Activated CD8-positive, alpha-beta memory T cell treated with anti-CD3 and anti-CD28 coated beads for 36 hours (primary cell): ENCODE results near the gene TRIM29. TPM values are rescaled to one million over a fixed set of nuclear protein-coding genes. Genes with fewer than 3 reads are reported as not detected.

ENCODE experiments used
- CTCF ChIA-PET: fragments of 350-600 bp; sonication (Branson Sonifier 250); formaldehyde crosslinking; loops from one replicate; lab custom pipeline; 2021; ENCODE audit warnings: antibody characterized with exemption; lab: Charles Lee
- POLR2A ChIA-PET: fragments of 350-600 bp; sonication (Branson Sonifier 250); formaldehyde crosslinking; loops from one replicate; lab custom pipeline; 2021; ENCODE audit warnings: antibody characterized with exemption; lab: Charles Lee
- total RNA-seq, 2 experiments: library from RNA; stranded (reverse); gene quantifications; one replicate each; pipeline ENCODE4 v1.2.3, GENCODE V29; 2021

The TRIM29 gene
- total RNA-seq, 2 experiments from 2014 or later = not detected

DNA sequence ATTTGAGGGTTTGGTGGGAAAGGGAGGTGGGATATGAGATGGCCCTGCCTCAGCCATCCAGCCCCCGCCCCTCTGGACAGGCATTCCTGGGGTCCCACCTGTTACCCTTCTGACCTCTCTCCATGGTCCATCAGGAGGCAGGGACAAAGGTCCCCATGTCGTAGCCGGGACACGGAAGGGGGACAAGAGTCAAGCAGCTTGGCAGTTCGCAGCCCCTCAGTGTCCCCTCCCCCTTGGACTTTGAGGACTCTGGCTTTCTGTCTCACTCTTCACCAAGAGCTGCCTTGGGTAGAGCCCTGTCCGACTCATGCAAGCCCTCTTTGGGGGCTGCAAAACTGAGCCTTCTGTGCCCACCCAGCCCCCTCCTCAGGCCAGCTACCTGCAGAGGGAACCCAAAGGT lies 30.2 kb downstream of the TRIM29 start:
- ChIA-PET CTCF (interaction anchor here (1.1 to 1.7 kb wide), 9 partner anchors 10 to 620 kb away, joined by 3 to 5 read pairs (median 4); no protein-coding TSS in a partner anchor), POLR2A (no interaction called here)

DNA sequence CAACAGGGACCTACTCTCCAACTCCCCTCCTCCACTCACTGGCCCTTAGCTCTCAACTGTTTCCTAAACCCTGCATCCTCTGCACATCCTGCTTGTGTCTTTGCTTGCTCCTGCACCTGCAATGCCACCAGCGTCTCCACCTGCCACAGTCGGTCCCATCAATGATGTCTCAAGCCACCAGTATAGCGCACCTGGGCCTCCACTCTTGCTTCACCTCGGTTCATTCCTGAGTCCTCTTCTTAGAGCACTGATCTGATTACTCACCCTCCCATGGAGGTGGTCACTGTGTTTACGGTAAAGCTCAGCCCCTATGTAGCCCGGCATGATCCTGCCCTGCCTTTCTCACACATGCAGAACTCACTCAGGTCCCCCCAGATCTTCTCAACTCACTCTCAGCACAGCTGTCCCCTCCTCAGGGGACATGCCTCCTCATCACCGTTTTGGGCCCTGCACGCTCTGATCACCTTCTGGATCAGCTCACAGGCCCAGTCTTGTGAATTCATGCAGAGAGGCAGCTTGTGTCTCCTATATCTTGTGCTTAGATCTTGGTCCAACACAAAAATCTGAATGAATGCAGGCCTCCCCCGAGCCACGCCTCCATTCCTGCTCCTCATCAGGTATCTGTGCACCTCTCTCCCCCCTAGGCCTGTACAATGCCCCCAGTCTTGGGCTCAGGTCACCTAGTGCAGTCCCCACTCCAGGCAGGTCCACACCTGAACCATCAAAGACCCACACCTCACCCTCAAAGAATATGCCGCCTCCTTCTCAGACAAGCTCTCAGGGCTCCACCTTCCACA lies 31.4 kb downstream of the TRIM29 start:
- ChIA-PET CTCF (interaction anchor here (0.7 to 1.7 kb wide), 3 partner anchors 26 to 461 kb away, joined by 3 to 5 read pairs (median 3); no protein-coding TSS in a partner anchor), POLR2A (no interaction called here)

DNA sequence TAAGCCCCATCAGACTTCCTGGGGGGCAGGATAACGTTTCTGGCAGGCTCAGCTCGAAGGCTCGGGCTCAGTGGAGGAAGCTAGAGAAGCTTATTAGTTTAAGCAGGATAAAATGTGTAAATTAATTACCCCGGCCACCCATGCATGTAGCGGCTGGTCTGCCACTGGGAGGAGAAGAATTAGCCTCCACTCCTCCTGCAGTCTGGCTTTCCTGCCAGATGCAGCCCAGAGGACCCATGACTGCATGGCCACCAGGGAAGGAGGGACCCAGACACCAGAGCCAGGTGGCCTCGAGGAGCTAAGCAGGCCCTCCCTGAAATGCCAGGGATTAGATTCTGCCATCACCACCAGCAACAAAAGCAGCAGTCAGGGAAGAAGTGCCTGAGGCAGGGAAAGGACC lies 32.3 kb downstream of the TRIM29 start:
- POLR2A ChIA-PET = no interaction called here
- CTCF ChIA-PET = interaction anchor here (0.6 kb wide), 1 partner anchor 68 kb away, joined by 3 read pairs; no protein-coding TSS in a partner anchor

DNA sequence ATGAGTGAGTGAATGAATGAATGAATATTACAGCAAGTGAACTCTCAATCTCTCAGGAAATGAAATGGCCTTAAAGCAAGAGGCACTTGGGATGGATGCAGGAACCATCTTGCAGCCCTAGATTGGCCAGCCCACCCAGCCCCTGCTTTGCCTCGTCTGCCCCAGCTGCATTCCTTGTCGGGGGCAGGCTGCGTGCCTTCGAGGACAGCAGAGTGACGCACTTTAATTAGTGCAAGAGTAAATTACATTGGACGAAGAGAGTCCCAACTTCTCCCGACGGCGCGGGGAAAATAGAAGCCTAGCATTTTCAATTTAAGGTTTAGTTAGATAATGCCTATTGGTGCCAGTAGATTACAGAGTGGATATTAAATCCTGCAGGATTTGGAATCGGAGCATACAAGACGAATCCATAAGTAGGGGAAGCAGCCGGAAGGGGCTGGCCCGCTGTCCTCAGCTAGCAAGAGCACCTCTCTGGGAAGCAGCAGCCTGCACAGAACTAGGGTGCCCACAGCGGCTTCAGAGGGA lies 33.8 kb downstream of the TRIM29 start:
- ChIA-PET POLR2A (no interaction called here), CTCF (no interaction called here)

DNA sequence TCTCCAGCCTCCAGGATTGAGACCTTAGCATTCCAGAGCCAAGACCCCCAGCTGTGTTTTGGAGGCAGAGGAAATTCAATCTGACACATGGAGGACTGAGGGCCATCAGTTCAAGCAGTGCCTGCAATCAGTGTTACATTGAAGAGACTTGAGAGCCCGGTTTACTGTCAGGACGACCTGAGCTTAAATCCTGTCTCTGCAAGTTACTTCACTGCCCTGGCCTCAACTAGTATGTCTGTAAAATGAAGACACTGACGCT lies 35.1 kb downstream of the TRIM29 start:
- POLR2A ChIA-PET = no interaction called here
- CTCF ChIA-PET = no interaction called here

DNA sequence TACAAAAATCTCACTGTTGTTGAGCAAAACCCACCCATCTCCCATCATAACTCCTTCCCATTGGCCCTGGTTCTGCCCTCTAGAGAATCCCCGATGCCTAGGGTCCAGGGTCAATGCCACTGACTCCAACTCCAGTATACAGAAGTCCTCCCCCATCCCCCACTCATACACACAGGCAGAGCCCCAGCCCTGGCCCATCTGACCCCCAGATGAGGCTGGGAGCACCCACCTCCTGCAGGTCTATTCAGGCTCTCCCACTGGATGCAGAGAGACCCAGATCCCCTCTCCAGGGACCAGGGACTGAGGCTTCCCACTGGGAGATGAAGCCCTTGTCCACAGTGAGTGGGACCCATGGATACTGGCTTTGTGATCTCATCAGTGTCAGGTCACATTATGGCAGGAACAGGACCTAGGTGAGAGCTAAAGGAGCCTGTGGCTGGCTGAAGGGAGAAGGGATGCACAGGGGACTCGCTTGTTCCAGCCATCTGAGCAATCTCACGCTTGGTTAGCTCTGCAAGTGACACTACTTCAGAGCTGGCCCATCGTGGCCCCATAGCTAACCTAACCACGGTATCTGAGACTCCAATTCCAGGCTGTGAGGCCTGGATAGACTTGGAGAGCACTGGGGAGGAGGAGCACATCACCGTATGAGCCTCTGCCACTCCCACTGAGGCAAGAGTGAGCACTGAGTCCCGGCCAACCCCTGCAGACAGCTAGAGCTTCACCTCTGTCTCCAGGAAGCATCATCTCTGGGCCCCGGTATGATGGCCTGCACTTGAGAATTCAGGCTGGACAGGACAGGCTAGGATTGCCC lies 35.7 kb downstream of the TRIM29 start:
- ChIA-PET POLR2A (no interaction called here), CTCF (no interaction called here)

DNA sequence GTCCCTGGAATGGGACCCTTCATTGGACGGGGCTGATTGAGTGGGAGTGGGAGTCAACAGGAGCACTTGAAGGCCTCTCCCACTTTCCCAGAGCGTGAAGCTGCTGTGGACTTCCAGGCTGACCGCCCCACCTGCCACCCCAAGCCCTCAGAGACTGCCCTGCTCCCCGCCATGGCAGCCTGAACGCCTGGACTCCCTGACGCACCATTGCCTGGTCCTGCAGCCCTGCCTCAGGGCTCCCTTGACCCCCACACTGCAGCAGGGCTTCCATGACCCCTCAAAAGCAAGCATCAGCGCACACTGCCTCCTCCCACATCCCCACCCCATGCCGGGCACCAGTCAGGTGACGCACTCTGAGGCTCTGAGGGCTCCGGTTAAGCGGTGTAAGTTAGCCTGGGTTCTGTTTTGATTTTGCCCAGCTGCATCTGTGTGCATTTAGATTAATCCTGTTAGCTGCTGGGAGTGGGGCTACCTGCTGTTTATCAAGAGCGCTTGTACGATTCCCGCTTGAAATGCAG lies 39.4 kb downstream of the TRIM29 start:
- ChIA-PET CTCF (interaction anchor here (1.0 kb wide), 1 partner anchor 10 kb away, joined by 4 read pairs; no protein-coding TSS in a partner anchor), POLR2A (no interaction called here)

DNA sequence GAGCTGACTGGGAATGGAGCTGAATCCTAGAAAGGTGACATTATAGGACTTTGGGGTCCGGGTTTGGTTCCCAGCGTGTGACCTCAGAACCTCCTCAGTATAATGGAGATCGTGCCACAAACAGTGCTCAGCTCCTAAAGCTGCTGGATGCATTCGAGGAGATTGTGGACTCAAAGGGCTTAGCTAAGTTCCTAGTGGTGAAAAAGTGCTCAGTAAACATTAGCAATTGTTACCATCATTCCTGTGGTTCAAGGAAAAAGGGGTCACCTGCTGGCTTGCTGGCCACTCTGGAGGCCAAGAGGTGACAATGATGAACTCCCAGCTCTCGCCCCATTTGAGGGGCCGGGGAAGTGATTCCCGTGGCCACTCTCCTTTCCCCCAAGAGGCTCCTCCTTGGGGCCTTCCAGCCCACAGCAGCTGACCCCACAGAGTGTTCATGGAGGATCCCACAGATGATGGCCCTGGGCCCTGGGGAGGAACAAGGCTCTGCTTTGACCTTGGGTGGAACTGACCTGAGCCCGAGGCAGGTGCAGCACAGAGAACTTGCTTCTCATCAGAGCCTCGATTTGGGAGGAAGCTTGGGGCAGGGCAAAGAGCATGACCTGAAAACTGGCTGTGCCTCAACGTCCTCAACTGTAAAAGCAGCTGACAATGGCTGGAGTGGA lies 40.1 kb downstream of the TRIM29 start:
- POLR2A ChIA-PET = no interaction called here
- CTCF ChIA-PET = interaction anchor here (1.0 kb wide), 1 partner anchor 10 kb away, joined by 4 read pairs; no protein-coding TSS in a partner anchor

DNA sequence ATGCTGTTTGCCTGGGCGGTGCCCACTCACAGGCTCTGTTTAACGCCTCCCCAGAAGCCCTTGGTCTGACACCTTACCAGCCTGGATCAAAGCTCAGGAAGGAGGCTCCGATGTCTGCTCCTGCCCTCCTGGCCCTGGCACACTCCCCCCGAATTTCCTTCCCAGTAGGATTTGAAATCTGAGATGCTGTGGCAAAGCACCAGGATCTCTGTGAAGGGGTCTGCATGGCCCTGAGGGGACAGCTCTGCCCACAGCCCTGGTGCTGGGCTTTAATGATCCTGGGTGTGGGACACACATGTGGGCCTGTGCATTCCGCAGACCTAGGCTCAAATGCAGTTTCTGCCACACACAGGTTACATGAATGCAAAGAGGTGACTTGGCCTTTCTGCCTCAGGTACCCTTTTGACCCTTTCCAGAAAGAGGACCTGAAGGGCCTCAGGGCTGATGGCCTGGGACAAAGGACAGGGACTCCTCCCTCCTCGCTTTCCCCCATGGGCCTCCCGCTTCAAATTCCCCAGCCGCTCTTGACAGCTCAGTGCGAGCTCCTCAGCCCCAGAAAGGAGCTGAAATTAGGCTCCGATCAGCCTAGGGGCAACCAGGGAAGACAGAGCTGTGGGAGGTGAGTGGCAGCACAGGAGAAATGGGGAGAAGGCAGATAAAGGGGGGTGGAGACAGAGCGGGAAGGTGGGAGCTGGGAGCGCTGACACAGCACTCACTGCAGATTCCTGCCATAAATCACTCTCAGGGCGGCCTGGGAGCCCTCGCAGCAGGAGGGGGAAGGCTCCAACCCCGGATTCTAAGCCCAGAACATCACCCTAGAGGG lies 41.3 kb downstream of the TRIM29 start:
- ChIA-PET POLR2A (no interaction called here), CTCF (no interaction called here)

DNA sequence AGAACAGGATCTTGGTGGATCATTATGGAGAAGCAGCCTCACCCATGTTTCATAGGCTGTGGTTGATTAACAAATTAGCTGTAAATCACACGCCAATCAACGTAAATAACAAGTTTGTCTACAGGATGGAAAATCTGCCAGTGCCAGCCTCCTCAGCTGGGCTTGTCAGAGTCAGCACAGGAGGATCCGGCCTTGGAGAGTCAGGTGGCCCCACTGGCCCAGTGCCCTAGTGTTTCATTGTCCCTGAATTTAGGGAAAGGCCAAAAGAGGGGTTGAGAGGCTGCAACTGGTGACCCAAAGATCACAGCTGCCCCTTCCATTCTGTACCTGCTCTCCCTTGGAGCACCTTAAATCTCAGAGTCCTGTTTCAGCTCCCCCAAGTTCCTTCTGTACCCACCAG lies 42.4 kb downstream of the TRIM29 start:
- ChIA-PET POLR2A (no interaction called here), CTCF (interaction anchor here (0.7 kb wide), 1 partner anchor 16 kb away, joined by 3 read pairs; no protein-coding TSS in a partner anchor)

DNA sequence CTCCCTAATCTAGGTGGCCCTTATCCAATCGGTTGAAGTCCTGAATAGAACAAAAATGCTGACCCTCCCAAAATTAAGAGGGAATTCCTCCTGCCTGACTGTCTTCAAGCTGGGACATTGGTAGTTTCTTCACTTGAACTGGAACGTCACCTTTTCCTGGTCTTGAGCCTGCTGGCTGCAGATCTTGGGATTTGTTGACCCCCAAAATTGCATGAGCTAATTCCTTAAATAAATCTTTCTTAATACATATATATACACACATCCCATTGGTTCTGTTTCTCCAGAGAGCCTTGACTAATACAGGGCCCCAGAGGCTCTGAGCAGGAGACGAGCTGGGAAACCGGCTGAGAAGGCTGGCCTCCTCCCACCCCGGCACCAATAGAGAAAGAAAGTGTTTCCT lies 46.2 kb downstream of the TRIM29 start:
- ChIA-PET CTCF (no interaction called here), POLR2A (no interaction called here)

DNA sequence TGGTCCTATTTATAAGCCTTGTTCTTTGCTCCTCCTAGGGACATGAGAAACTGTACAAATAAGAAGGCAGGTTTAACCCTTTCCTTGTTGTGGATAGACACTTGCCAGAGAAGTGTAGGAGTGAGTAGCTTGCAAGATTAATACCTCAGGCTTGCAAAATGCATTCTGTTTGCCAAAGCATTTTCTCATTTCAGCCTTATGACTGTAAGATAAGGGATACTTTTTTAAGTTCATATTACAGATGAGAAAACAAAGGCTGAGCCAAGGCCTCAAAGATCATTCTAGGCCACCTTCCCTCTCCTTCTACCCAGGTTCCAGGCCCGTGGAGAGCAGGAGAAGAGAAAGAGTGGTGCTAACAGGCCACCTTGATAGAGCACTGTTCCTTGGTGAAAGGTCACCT lies 46.8 kb downstream of the TRIM29 start:
- CTCF ChIA-PET = no interaction called here
- POLR2A ChIA-PET = no interaction called here

DNA sequence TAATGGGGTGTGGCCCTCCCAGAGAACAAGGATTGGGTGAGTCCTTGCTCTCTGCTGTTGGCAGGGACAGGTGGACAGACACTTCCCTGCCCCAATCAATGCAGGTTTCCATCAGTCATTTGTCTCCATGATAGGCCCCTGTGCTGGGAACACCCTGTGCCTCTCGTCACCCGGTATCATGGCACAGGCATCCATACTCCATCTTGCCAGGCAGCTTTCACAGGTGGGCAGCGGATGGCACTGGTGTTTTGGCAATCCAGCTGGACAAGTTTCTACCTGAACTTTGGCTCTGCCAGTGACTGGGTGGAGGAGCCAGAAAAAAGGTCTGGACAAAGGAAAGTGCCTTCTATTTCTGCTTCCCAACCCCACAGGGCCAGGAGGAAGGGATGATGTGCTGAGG lies 47.5 kb downstream of the TRIM29 start:
- ChIA-PET CTCF (no interaction called here), POLR2A (no interaction called here)

DNA sequence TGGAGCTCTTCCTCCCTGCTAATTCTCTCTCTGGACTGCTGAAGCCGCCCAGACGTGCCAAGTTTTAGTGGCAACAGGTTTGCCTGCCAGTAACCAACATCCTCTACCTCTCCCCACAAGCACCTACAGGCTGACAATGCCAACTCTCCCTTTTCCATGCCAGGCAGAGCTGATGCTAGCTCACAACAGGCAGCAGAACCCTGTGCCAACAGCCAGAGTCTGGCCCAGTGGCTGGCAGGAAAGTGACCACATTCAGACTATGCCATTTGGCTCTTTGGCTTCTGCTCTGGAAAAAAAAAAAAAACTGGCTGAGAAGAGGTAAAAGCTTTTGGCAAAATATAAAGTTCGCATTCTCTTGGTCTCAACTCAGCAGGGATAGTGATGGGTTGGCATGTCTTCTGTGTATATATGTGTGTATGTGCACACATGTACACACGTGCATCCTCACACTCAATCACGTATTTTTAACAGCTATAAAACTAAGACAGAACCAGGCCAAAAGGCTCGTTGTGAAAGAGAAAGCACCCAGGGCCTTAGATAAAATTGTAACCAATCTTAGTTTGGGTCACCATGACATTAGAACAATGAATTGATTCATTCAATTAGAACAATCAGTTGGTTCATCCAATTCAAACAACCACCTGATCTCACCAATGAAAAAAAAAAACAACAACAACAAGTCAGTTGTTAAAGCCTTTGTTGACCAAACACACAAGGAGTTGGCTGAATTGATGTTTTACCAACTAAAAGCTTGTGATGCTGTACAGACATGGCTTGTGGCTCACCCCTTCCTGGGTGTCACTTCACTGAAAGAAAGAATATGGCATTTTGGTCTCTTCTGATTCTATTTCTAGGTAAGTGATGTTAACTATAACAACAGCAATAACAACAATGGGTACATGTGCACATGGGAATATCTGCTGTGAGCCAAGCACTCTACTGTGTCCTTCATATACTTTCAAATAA lies 48.6 kb downstream of the TRIM29 start:
- ChIA-PET POLR2A (interaction anchor here (0.6 kb wide), 1 partner anchor 990 kb away, joined by 3 read pairs; no protein-coding TSS in a partner anchor), CTCF (interaction anchor here (2.0 kb wide), 1 partner anchor 10 kb away, joined by 4 read pairs; no protein-coding TSS in a partner anchor)

DNA sequence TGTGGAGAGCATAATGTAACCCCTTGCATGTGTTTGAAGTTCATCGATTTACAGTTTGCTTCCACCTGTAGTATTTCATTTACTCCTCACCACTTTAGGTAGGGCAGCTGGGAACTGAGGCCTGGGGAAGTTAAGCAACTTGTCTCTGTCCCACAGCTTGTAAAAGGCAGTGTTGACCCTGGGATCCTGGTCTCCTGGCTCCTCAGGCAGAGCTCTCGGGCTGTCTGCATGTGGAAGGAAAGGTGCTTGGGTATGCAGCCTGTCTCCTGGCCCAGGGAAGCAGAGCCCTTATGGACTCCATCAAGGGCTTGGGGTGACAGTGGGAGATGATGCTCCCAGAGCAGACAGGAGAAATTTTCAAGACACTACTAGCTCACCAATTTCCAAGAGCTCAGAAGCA lies 49.9 kb downstream of the TRIM29 start:
- ChIA-PET POLR2A (no interaction called here), CTCF (interaction anchor here (2.0 kb wide), 1 partner anchor 9 kb away, joined by 4 read pairs; no protein-coding TSS in a partner anchor)

DNA sequence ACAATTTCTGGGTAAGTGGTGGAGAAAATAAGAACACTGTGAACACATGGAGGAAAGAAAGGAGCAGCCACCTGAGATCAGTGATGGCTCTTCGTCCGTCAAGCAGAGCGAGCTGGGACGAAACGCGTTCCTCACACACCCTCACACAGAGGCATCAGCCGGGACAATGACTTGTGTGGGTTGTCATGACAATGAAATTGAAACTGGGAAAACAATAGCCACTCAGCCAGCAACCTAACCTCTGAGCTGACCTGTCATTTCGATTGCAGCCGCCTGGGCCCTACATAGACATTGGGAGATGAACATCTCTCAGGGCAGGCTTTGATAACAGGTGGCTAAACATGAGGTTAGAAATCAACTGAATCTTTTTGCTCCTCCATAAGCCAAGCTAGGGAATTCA lies 51.3 kb downstream of the TRIM29 start:
- ChIA-PET POLR2A (no interaction called here), CTCF (no interaction called here)
